GM19025 (cell line): Measurements from ENCODE around the gene TMEM218.
"Not testable (repeated sequence)": the region's sequence is repeated elsewhere in the genome, so short reads cannot be mapped to it uniquely, and the experiment has no call there.

ENCODE experiments used
- ATAC-seq: cut with Tn5 transposase; IDR thresholded peaks from one replicate; pipeline ENCODE4 v1.9.1; 2021; ENCODE audit warnings: mild to moderate bottlenecking, low read depth, moderate library complexity; ENCODE audit not compliant: unreplicated experiment

The TMEM218 gene

GRCh38 chr11:125062218-125062930 lies 49.1 kb downstream of the TMEM218 start:
- ATAC-seq: peak; percentile 1

- no peak for ATAC-seq
These were observed 50.1 kb downstream of the TMEM218 start for GRCh38 chr11:125061281-125061680.

- ATAC-seq: no peak
These were observed 53.8 kb downstream of the TMEM218 start for GRCh38 chr11:125057693-125058016.

- no peak for ATAC-seq
These were observed 54.3 kb downstream of the TMEM218 start for GRCh38 chr11:125056931-125057692.

GRCh38 chr11:125056111-125056510 lies 55.3 kb downstream of the TMEM218 start:
- not testable (repeated sequence) for ATAC-seq

- no peak for ATAC-seq
These were observed 56.2 kb downstream of the TMEM218 start for GRCh38 chr11:125055107-125055715.

- no peak for ATAC-seq
These were observed 58.3 kb downstream of the TMEM218 start for GRCh38 chr11:125053167-125053566.

GRCh38 chr11:125052047-125052446 lies 59.4 kb downstream of the TMEM218 start:
- no peak for ATAC-seq

GRCh38 chr11:125049164-125049792 lies 62.1 kb downstream of the TMEM218 start:
- no peak for ATAC-seq
